G401 (cell line): ENCODE data around the gene A3GALT2. TPM values are rescaled to one million over a fixed set of nuclear protein-coding genes. Genes with fewer than 3 reads are reported as not detected.

Source experiments
- DNase-seq: peaks from one replicate; pipeline ENCODE4 v3.0.0-alpha.2; 2015; ENCODE audit warnings: low spot score
- in situ Hi-C: cut with HindIII; loops from 2 replicates; pipeline ENCODE4 v1.10.0; 2016; ENCODE audit warnings: low sequenced_read_pairs, mixed read lengths
- total RNA-seq: library from RNA; depleted of rRNA; stranded (reverse); fragments of >200 nt; shearing (Covaris generic); gene quantifications from 2 replicates; pipeline ENCODE4 v1.2.3, GENCODE V29; 2014; rRNA removed

A3GALT2 gene
- total RNA-seq, result not detected in 2 replicates

DNA sequence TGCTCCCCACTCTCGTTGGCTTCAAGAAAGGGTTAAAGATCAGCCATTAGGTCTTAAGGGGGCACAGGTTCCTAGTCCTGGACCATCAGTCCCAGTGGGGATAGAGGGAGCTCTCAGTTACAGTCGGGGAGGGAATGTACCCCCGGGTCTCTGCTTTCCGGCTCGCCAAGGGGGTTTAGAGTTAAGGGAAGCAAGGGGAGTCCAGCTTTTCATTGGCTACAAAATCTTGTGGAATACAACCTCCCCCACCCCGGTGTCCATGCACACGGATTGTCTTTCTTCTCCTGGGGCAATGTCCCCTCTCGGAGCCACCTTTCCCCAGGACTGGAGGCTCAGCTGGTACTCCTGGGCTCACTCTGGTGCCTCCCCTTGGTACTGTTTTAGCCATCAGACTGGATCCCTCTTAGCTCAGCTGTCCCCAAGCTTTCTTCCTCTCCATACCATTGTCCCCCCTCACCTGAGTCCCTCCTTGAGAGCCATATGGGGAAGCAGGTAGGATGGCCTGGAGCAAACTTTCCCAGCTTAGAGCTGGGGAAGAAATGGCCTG is at the start of gene A3GALT2:
Gene A3GALT2 (minus strand): TSS at position 480 of the 547 bp plus-strand sequence. CDS start 0 bp downstream, at position 480.
- no peak for DNase-seq
- in situ Hi-C loops, result no loop called here

DNA sequence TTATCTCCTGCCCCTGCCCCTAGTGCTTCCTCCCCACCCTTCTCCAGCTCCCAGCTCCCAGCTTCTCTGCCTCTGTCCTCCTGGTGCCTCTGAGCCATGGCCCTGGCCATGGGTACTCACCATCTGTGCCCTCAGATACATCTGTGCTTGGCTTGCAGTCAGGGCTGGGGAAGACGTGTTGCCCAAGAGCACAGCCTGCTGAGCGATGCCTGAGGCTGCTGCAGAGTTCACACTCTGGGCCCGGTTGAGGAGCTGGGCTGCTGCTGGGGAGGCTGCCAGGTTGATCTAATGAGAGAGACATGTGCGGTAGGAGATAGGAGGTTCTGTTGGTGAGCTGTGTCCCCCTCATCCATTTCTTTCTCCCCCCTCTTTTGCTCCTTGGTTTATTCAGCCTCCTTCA is 49.4 kb upstream of the A3GALT2 start:
- in situ Hi-C loops, result no loop called here
- DNase-seq, result peak; percentile 77

DNA sequence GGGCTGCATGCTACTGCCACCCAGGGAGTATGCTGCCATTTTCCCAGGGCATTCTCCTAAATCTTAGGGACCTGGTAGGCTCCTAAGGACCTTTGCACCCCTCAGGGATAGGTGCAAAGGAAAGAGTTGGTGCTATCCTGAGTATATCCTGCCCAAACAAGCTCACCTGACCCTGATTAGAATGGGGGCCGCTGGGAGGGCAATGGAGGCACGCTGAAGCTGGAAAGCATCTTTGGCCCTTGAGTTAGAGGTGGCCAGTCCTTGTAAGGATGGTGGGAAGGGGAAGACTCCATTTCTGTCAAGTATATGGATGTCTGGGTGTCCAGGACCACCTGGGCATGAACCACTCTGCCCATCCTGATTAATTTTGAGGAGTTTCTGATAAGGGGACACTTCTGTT is 48.9 kb upstream of the A3GALT2 start:
- DNase-seq, result no peak
- in situ Hi-C loops, result no loop called here

DNA sequence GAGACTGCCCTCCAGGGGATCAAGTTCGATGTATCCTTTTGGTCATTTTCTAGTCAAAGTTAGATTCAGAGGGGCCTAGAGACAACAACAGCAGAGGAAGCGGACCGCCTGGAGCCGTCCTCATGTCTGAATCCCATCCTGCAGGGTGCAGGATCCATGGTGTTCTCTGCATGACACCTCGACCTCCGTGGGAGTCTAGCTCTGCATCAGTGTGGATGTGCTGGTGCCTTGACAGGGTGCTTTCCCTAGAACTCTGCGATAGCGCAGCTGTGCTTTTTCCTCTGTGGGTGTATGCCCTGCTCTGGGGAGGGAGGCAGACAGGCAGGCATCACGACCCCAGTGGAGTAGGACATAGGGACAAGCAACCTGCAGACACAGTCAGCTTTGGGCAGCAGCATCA is 48.2 kb upstream of the A3GALT2 start:
- in situ Hi-C loops, result no loop called here
- no peak for DNase-seq

DNA sequence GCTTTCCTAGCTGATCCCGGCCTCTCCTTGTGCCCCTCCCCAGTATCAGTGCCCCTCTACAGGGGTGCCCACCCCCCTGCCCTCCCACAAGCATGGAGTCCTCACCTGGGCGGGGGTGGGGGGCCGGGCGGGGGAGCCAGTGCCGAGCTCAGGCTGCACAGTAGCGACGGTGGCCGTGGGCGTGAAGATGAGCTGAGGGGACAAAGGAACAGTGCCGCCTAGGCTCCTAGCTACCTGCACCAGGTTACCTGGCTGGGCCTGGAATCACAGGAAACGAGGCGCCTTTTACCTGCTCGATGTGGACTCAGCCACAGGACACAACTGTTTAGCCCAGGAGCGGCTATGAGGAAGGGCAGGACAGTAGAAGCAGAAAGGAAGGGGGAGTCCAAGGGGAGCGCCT is 47.5 kb upstream of the A3GALT2 start:
- no peak for DNase-seq

DNA sequence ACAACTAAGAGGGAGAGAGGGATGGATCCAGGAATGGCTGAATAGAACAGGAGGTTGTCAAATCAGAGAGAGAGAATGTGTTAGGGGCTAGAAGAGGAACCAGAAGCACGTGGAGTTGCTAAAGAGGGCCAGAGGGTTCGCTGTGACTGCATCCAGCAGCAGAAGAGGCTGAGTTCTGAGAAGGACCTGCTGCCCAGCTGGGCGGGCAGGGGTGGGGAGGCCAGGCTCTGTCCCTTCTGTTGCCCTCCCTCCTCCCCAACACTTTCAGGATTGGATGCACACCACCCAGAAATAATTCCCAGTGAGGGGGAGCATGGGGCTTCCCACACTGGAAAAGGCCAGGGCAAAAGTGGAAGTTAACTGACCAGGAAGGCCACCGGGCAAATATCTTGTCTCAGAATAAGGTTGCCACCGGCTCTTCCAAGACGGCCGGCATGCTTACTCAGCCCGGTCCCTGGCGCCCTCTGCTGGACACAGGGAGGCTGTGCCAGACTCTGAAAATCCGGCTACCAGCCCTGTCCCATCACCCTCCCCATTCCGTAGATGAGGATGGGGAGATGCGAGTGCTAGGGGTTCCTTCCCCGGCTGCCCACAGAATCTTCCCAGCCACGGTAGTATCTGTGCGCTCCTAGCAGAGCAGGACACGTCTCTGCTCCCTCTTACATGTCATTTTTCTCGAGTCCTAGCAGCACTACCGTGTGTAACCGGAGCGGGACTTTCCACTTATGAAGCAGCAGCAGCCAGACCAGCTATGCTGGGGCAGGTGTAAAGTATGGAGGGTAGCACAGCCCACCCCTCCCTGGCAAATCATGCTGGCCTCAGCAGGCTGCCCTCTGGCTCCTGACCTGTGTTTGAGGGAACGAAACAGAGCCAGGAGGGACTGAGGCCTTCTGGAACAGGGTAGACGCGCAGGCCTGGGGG is 46.8 kb upstream of the A3GALT2 start:
- in situ Hi-C loops, result no loop called here
- DNase-seq, result peak; percentile 92

More for the DNA sequence above, 47.5 kb upstream of the A3GALT2 start:
- in situ Hi-C loops, result no loop called here

DNA sequence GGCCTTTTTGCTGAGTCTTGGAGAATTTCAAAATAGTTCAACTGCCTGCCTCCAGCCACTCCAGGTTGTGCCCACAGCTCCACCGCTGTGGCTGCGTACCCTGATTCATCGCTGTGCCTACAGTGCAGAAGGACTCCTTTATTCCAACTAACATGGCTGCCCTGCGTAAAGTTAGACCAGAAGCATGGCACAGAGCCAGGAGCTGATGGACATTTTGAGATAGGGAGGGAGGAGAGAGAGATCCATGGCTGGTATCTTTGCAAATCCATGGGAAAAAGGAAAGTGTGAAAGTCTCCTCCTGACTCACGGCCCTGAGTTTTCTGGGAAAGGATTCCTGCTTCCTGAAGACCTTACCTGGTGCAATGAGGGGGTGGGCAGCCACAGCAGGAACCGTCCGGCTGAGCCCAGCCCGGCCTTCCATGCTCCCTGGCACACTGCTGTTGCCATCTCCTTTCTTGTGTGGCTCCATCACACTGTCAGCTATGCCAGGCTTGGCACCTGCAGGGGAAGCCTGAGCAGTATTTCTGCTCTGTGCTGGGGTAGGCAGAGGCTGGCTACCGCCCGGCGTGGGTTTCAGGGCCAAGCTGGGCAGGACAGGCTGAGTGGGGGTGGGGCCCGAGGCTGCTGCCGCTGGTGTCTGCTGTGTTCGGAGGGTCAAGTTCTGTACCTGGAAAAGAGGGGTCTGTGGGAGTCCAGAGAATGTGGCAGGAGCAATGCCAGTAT is 46.0 kb upstream of the A3GALT2 start:
- DNase-seq, result peak; percentile 48
- in situ Hi-C loops, result no loop called here

DNA sequence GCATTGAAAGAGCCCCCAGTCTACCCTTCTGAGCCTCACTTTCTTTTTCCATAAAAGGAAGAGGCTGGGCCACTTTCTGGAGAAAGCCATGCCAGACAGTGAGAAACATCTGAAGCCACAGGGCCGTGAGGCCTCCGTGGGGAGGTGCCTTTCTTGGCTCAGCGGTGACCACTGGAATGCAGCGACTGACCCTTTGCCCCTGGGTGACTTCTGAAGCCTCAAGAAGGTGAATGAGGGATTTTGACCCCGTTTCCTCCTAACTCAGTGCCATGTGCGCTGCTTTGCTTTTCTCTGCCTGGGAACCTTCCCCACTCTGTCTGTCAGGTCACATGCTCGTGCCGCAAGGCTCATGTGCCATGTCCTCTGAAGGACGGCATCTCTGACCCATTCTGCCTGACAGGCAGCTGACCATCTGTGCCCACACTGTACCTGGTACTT is 44.7 kb upstream of the A3GALT2 start:
- DNase-seq, result peak; percentile 83
- in situ Hi-C loops, result no loop called here

DNA sequence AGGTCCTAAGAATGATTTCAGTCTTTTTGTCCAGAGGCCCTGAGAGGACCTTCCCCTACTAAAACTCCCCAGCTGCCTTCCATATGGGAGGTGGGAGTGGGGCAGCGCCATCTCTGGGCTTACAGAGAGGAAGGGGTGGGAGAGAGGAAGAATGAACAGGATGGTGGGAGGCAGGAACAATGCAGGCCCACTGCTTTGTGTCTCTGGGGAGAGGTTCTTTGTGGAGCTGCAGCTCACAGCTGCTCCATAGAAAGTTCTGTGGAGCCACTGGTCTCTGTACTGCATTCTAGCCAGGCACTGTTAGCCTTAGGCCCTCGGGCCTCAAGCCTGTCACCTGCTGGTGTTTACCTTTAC is 43.6 kb upstream of the A3GALT2 start:
- in situ Hi-C loops, result no loop called here
- no peak for DNase-seq

DNA sequence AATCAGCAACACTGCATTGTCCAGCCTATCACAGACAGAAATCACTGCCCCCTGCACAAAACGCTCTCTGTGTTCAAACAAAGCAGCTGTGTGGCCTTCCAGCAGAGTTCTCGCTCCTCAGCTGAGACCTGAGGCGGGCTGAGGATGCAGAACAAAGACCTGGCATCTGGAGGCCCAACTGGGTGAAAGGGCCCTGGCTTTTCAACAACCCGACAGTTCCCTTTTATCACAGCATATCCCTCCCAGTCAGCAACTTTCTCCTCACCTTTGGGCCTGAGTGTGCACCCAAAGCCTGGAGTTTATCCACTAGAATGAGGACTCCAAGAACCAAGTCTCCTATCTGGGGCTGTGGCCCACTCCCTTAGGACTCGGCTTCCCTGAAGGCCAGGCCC is 42.6 kb upstream of the A3GALT2 start:
- in situ Hi-C loops, result no loop called here
- no peak for DNase-seq

DNA sequence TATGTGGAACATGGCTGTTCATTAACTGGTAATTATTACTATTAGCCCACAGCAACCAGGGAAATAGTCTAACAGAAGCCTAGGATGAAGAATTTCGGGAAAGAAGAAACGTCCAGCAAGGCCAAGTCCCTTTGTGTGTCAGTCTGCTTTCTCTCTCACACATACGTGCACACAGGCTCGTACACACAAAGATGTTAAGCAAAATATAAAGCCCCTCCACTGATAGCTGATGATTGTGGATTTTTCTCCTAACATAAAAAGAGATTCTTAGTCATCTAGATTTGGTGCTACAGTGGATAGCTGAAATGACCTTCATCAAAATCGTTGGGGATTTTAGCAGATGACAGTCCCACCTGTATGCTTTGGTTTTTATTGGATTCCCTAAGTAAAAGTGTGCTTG is 42.1 kb upstream of the A3GALT2 start:
- in situ Hi-C loops, result no loop called here
- no peak for DNase-seq

DNA sequence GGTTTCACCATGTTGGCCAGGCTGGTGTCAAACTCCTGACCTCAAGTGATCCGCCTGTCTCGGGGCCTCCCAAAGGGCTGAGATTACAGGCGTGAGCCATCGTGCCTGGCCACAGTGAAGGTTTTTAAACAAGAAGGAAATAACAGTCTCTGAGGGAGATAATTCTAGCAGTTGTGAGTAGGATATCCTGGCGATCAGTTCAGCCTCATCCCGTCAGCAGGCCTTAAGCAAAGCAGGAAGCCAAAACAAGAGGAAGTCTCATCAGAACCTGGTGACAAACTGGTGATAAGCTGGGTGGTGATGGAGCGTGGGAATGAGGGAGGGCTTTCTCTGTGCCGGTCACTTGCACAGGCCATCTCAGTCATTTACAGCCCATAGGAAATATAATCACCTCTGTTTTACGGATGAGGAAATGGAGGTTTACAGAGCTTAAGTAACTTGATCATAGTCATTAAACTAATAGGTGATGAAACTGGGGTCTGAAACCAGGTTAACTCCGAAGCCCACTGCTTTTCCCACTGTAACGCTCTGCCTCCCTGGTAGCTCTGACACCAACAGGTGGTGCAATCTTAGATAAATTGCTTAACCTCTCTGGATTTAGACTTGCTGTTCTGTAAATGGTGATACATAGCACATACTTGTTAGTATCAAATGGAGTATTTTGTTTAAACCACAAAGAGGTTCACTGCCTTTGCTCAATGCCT is 40.8 kb upstream of the A3GALT2 start:
- no peak for DNase-seq
- in situ Hi-C loops, result no loop called here

DNA sequence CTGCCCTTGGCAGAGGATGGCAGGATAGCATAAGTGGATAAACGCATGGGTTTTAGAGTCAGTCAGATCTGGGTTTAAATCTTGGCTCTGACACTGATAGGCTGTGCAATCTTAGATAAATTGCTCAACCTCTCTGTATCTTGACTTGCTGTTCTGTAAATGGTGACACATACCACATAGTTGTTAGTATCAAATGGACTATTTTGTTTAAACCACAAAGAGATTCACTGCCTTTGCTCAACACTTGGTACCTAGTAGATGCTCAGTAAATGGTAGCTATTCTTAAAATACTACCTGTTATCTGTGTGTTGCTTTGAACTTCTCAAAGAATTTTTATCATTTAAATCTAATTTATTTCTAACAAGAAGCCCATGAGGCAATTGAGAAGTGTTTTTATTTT is 39.5 kb upstream of the A3GALT2 start:
- in situ Hi-C loops, result no loop called here
- DNase-seq, result no peak

DNA sequence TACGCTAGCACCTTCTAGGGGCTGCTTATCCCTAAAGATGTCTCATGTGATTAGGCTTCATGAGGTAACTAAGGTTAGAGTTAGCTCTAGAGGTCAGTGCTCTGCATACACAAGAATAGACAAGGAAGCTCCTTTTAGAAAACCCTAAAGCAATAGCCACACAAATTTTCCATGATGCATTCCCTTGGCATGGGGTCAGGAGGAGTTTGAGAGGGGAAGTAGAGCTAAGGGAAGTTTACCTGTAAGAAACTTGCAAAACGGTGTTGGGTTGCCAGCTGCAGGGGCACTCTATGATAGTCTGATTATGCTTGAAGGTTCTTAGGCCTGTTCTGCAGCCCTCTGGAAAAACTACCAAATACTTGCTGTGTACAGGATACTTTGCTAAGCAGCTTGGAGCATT is 39.0 kb upstream of the A3GALT2 start:
- no peak for DNase-seq
- in situ Hi-C loops, result no loop called here

DNA sequence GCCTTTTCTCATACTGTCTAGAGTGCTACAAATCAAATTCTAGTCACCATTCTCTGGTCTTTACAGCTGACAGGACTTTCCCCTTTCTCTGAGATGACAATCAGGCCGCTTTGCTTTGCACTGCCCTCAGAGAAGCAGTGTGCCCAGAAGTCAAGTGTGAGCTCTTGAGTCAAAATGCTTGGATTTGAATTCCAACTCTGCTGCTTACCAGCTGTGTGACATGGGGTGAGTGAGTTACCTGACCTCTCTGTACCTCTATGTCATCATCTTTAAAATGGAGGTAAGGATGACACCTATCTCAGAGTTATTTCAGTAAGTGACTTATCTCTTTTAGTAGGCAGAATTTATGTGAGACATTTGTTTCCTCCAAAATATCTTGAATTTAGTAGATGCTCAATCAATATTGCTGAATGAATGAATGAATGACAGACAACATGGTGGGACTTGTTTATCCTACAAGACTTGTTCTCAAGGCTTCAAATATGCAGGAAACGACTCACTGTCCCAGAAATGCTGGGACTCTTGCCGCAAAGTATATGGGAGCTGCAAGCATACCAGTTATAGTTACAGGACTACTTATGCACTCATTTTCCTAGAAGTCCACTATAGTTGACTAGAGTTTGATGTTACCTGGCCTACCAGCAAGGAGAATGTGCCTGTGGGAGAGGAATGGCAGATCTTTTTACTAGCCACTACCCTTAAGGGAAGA is 38.1 kb upstream of the A3GALT2 start:
- DNase-seq, result no peak
- in situ Hi-C loops, result no loop called here

DNA sequence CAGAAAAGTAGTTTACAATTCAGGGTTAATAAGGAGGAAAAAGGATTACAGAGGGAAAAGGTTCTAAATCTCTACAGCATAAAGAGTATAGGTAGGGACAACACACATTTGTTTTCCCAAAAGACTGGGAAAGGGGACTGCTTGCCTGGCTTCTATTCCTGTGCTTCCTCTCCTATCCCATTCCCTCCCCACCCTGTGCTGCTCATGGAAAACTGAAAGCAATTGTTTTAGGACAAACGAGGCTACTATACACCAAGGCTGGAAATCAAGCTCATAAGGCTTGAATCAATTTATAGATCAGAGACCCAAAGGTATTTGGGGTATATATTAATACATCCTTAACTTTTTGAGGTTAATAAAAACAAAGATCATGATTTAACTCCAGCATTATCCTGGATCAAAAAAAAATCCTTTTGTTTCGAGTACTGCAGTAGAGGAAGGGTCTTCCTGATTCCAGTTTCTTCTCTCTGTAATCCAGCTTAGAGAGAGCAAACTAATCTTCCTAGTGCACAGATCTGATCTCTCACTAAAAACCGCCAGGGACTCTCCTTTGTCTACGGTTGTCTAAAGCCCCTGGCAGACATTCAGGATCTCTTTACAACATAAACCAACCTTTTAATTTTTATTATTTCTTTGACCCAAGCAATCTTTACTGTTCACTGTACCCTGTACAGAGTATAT is 37.4 kb upstream of the A3GALT2 start:
- DNase-seq, result no peak
- in situ Hi-C loops, result no loop called here

DNA sequence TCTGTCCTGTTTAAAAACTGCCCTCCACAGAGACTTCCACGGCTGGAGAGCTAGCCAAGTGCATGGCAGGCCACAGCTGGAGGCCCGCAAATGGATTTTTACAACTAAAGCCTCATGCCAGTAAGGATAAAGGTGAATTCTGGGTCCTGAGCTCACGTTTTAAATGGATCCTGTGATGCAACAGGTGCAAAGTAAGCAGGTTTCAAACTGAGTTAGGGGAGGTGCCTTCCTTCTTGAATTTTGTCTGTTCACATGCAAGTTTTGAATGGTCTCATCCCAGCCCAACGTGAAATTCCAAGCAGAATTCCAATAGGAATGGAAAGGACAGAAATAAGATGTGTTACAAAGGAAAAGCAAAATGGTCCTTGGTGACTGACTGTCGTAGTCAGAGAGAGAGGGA is 36.2 kb upstream of the A3GALT2 start:
- DNase-seq, result no peak
- in situ Hi-C loops, result no loop called here

DNA sequence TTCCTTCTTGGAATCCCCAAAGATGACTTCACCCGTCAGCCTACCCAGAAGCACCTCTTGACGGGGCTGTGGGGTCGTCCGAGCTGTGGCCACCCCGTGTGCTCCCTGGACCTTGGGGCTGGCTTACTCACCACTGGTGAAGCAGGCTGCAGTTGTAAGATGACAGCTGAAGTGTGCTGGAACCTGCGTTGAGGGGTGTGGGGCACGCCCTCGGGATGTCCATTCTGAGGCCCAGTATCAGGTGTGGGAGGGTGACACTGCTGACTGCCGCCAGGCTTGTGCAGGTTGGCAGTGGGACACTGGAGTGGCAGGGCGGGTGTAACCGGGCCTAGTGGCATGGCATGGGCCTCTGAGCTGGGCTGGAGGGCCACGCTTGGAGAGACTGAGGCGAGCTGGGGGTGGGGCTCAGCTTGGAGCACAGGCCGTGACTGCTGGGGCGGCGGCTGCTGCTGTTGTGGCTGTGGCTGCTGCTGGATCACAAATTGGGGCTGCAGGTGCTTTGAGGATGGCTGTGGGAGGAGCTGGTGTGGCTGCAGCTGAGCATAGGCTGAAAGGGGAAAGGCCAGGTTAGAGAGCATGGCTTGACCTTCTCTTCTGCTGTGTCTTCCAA is 33.9 kb upstream of the A3GALT2 start:
- in situ Hi-C loops, result no loop called here

More for the DNA sequence above, 33.9 kb upstream of the A3GALT2 start:
- no peak for DNase-seq
